DOHH2 (cell line): ENCODE measurements around the gene NEK2.

Experiments used
- H3F3A ChIP-seq: fragments of 200-600 bp; sonication (generic), shearing (Covaris generic); 2 replicates; pipeline ENCODE4 v1.6.0; 2016; ENCODE audit warnings: antibody characterized with exemption, mild to moderate bottlenecking; ENCODE audit not compliant: control insufficient read depth, insufficient read depth
- H3K27ac ChIP-seq: fragments of 200-600 bp; sonication (generic); 2 replicates; pipeline ENCODE4 v1.5.1; 2014; ENCODE audit warnings: low read depth, mild to moderate bottlenecking, low read length, moderate library complexity
- H3K27me3 ChIP-seq: fragments of 200-600 bp; sonication (generic); 2 replicates; pipeline ENCODE4 v1.6.1; 2014; ENCODE audit warnings: mild to moderate bottlenecking, low read length, mixed read lengths; ENCODE audit not compliant: control insufficient read depth
- H3K36me3 ChIP-seq: fragments of 200-600 bp; sonication (generic); 2 replicates; pipeline ENCODE4 v1.6.1; 2014; ENCODE audit warnings: mild to moderate bottlenecking, low read length, moderate library complexity, mixed read lengths; ENCODE audit not compliant: control insufficient read depth
- H3K4me1 ChIP-seq: fragments of 200-600 bp; sonication (generic); 2 replicates; pipeline ENCODE4 v1.6.1; 2014; ENCODE audit warnings: mild to moderate bottlenecking, low read length, mixed read lengths; ENCODE audit not compliant: control insufficient read depth
- H3K4me2 ChIP-seq: fragments of 200-600 bp; sonication (generic); 2 replicates; pipeline ENCODE4 v1.6.0; 2014; ENCODE audit warnings: mild to moderate bottlenecking, low read length, moderate library complexity
- H3K4me3 ChIP-seq: fragments of 200-600 bp; sonication (generic); 2 replicates; pipeline ENCODE4 v1.5.1; 2014; ENCODE audit warnings: mild to moderate bottlenecking, low read length, mixed read lengths
- H3K79me2 ChIP-seq: fragments of 200-600 bp; sonication (generic); 2 replicates; pipeline ENCODE4 v1.6.1; 2014; ENCODE audit warnings: mild to moderate bottlenecking, low read length, mixed read lengths; ENCODE audit not compliant: control insufficient read depth
- H3K9me2 ChIP-seq: fragments of 200-600 bp; sonication (generic); replicated peaks from 2 replicates; pipeline ENCODE4 v1.6.1; 2014; ENCODE audit warnings: mild to moderate bottlenecking, low read length, mixed read lengths; ENCODE audit not compliant: control insufficient read depth
- H3K9me3 ChIP-seq: fragments of 200-600 bp; sonication (generic); 2 replicates; pipeline ENCODE4 v1.6.1; 2014; ENCODE audit warnings: antibody characterized with exemption, low read length, mixed read lengths; ENCODE audit not compliant: control insufficient read depth, insufficient read depth
- H4K20me1 ChIP-seq: fragments of 200-600 bp; sonication (generic); 2 replicates; pipeline ENCODE4 v1.6.0; 2014; ENCODE audit warnings: low read depth, mild to moderate bottlenecking, antibody characterized with exemption, low read length, moderate library complexity; ENCODE audit not compliant: control insufficient read depth, insufficient read depth
- CTCF ChIP-seq: fragments of 200-600 bp; sonication (generic); IDR thresholded peaks from one replicate; pipeline ENCODE4 v1.5.1; 2014; ENCODE audit warnings: antibody characterized with exemption, mild to moderate bottlenecking, low read depth, low read length; ENCODE audit not compliant: poor library complexity, severe bottlenecking
- EZH2phosphoT487 ChIP-seq: fragments of 200-600 bp; sonication (generic); IDR thresholded peaks from 2 replicates; pipeline ENCODE4 v1.6.1; 2017; ENCODE audit warnings: borderline replicate concordance, mild to moderate bottlenecking, antibody characterized with exemption, low read length, moderate library complexity, mixed read lengths

The NEK2 gene

GRCh38 chr1:211704543-211704942, 29.1 kb upstream of the NEK2 start:
- Histone ChIP-seq H3F3A (no peaks in the 10 kb centered on the region), H4K20me1 (no peaks in the 10 kb centered on the region), H3K79me2 (no peaks in the 10 kb centered on the region), H3K36me3 (no peaks in the 10 kb centered on the region), H3K9me2 (no peaks in the 10 kb centered on the region), H3K9me3 (no peaks in the 10 kb centered on the region), H3K27me3 (peaks cover 32% of the 10 kb centered on the region), H3K4me3 (no peak overlapping the region), H3K27ac (no peak overlapping the region), H3K4me1 (peaks cover 6% of the 10 kb centered on the region; the same call in 1 of the 2 replicates), H3K4me2 (no peak overlapping the region)
- TF ChIP-seq CTCF (no peak), EZH2phosphoT487 (no peak)

GRCh38 chr1:211703812-211704537, 28.6 kb upstream of the NEK2 start:
- Histone ChIP-seq H3K4me2 (no peak overlapping the region), H4K20me1 (peaks cover 4% of the 10 kb centered on the region; the same call in 1 of the 2 replicates), H3K36me3 (no peaks in the 10 kb centered on the region), H3K4me3 (no peak overlapping the region), H3K27me3 (peaks cover 38% of the 10 kb centered on the region), H3K9me3 (no peaks in the 10 kb centered on the region), H3K79me2 (no peaks in the 10 kb centered on the region), H3K9me2 (no peaks in the 10 kb centered on the region), H3K4me1 (peaks cover 7% of the 10 kb centered on the region), H3F3A (no peaks in the 10 kb centered on the region), H3K27ac (no peak overlapping the region)
- TF ChIP-seq CTCF (no peak), EZH2phosphoT487 (no peak)

GRCh38 chr1:211701733-211702132, 26.3 kb upstream of the NEK2 start:
- Histone ChIP-seq H3K4me3 (no peak overlapping the region), H4K20me1 (peaks cover 7% of the 10 kb centered on the region; the same call in 1 of the 2 replicates), H3K27ac (no peak overlapping the region), H3F3A (no peaks in the 10 kb centered on the region), H3K9me3 (no peaks in the 10 kb centered on the region), H3K9me2 (no peaks in the 10 kb centered on the region), H3K36me3 (no peaks in the 10 kb centered on the region), H3K79me2 (no peaks in the 10 kb centered on the region), H3K4me2 (no peak overlapping the region), H3K27me3 (peaks cover 41% of the 10 kb centered on the region), H3K4me1 (peaks cover 29% of the 10 kb centered on the region)
- TF ChIP-seq CTCF (no peak), EZH2phosphoT487 (no peak)
